Measurements from ENCODE around the gene DNLZ.
A peak's percentile ranks its signal among the peaks of the same experiment; 100 is the strongest.

The DNLZ gene

GRCh38 chr9:136317695-136318094, 45.8 kb downstream of the DNLZ start:
- Histone ChIP-seq H3K27me3 (ENCODE audit: insufficient read depth, insufficient read length) (no peaks in the 10 kb centered on the region), H3K9ac (ENCODE audit: insufficient read length, low read depth) (no peak overlapping the region), H3K36me3 (ENCODE audit: insufficient read depth, insufficient read length, low read length) (no peaks in the 10 kb centered on the region), H3K4me3 (ENCODE audit: insufficient read length, low read depth) (no peak overlapping the region), H3K4me1 (ENCODE audit: insufficient read depth, insufficient read length) (peaks cover 8% of the 10 kb centered on the region), H3K9me3 (ENCODE audit: insufficient read depth, low read length) (peaks cover 21% of the 10 kb centered on the region)
- no peak for TF ChIP-seq YY1 (IDR thresholded peaks at IDR 0.05; ENCODE audit: insufficient read depth, insufficient read length)
- no peak for TF ChIP-seq ZNF274 (IDR thresholded peaks at IDR 0.05; ENCODE audit: low read depth, low read length)
- TF ChIP-seq SUZ12 (IDR thresholded peaks at IDR 0.05; ENCODE audit: extremely low read depth, insufficient read depth, insufficient read length) = no peak
- no peak for DNase-seq (ENCODE audit: low read depth, low spot score)

- H3K9me3 ChIP-seq (ENCODE audit: insufficient read depth, low read length) = peaks cover 21% of the 10 kb centered on the region
- no peaks in the 10 kb centered on the region for H3K36me3 ChIP-seq (ENCODE audit: insufficient read depth, insufficient read length, low read length)
- H3K9ac ChIP-seq (ENCODE audit: insufficient read length, low read depth) = no peak overlapping the region
- H3K27me3 ChIP-seq (ENCODE audit: insufficient read depth, insufficient read length) = no peaks in the 10 kb centered on the region
- no peak for DNase-seq (ENCODE audit: low read depth, low spot score)
- H3K4me1 ChIP-seq (ENCODE audit: insufficient read depth, insufficient read length) = peaks cover 8% of the 10 kb centered on the region
- TF ChIP-seq SUZ12 (IDR thresholded peaks at IDR 0.05; ENCODE audit: extremely low read depth, insufficient read depth, insufficient read length) (no peak), ZNF274 (IDR thresholded peaks at IDR 0.05; ENCODE audit: low read depth, low read length) (no peak)
- H3K4me3 ChIP-seq (ENCODE audit: insufficient read length, low read depth) = no peak overlapping the region
These were observed 46.5 kb downstream of the DNLZ start for GRCh38 chr9:136316896-136317676.

- Histone ChIP-seq H3K9ac (ENCODE audit: insufficient read length, low read depth) (no peak overlapping the region), H3K36me3 (ENCODE audit: insufficient read depth, insufficient read length, low read length) (no peaks in the 10 kb centered on the region), H3K4me1 (ENCODE audit: insufficient read depth, insufficient read length) (peaks cover 10% of the 10 kb centered on the region), H3K27me3 (ENCODE audit: insufficient read depth, insufficient read length) (no peaks in the 10 kb centered on the region), H3K4me3 (ENCODE audit: insufficient read length, low read depth) (no peak overlapping the region), H3K9me3 (ENCODE audit: insufficient read depth, low read length) (peaks cover 21% of the 10 kb centered on the region)
- DNase-seq (ENCODE audit: low read depth, low spot score) = no peak
- TF ChIP-seq SUZ12 (IDR thresholded peaks at IDR 0.05; ENCODE audit: extremely low read depth, insufficient read depth, insufficient read length) (no peak), ZNF274 (IDR thresholded peaks at IDR 0.05; ENCODE audit: low read depth, low read length) (no peak), YY1 (IDR thresholded peaks at IDR 0.05; ENCODE audit: insufficient read depth, insufficient read length) (no peak)
These were observed 47.2 kb downstream of the DNLZ start for GRCh38 chr9:136316271-136316751.

- H3K4me3 ChIP-seq (ENCODE audit: insufficient read length, low read depth) = no peak overlapping the region
- no peak overlapping the region for H3K9ac ChIP-seq (ENCODE audit: insufficient read length, low read depth)
- H3K36me3 ChIP-seq (ENCODE audit: insufficient read depth, insufficient read length, low read length) = no peaks in the 10 kb centered on the region
- TF ChIP-seq SUZ12 (IDR thresholded peaks at IDR 0.05; ENCODE audit: extremely low read depth, insufficient read depth, insufficient read length) = no peak
- TF ChIP-seq YY1 (IDR thresholded peaks at IDR 0.05; ENCODE audit: insufficient read depth, insufficient read length) = no peak
- TF ChIP-seq ZNF274 (IDR thresholded peaks at IDR 0.05; ENCODE audit: low read depth, low read length) = no peak
- DNase-seq (ENCODE audit: low read depth, low spot score) = no peak
- peaks cover 21% of the 10 kb centered on the region for H3K9me3 ChIP-seq (ENCODE audit: insufficient read depth, low read length)
- H3K27me3 ChIP-seq (ENCODE audit: insufficient read depth, insufficient read length) = no peaks in the 10 kb centered on the region
- H3K4me1 ChIP-seq (ENCODE audit: insufficient read depth, insufficient read length) = peaks cover 14% of the 10 kb centered on the region
These were observed 48.6 kb downstream of the DNLZ start for GRCh38 chr9:136314944-136315343.

GRCh38 chr9:136314056-136314416, 49.5 kb downstream of the DNLZ start:
- TF ChIP-seq YY1 (IDR thresholded peaks at IDR 0.05; ENCODE audit: insufficient read depth, insufficient read length) (no peak), SUZ12 (IDR thresholded peaks at IDR 0.05; ENCODE audit: extremely low read depth, insufficient read depth, insufficient read length) (no peak), ZNF274 (IDR thresholded peaks at IDR 0.05; ENCODE audit: low read depth, low read length) (no peak)
- H3K4me3 ChIP-seq (ENCODE audit: insufficient read length, low read depth) = no peak overlapping the region
- H3K9me3 ChIP-seq (ENCODE audit: insufficient read depth, low read length) = peaks cover 21% of the 10 kb centered on the region
- peaks cover 14% of the 10 kb centered on the region for H3K4me1 ChIP-seq (ENCODE audit: insufficient read depth, insufficient read length)
- H3K9ac ChIP-seq (ENCODE audit: insufficient read length, low read depth) = no peak overlapping the region
- no peak for DNase-seq (ENCODE audit: low read depth, low spot score)
- H3K27me3 ChIP-seq (ENCODE audit: insufficient read depth, insufficient read length) = no peaks in the 10 kb centered on the region
- no peaks in the 10 kb centered on the region for H3K36me3 ChIP-seq (ENCODE audit: insufficient read depth, insufficient read length, low read length)

- no peak for DNase-seq (ENCODE audit: low read depth, low spot score)
- Histone ChIP-seq H3K9me3 (ENCODE audit: insufficient read depth, low read length) (peaks cover 21% of the 10 kb centered on the region), H3K4me3 (ENCODE audit: insufficient read length, low read depth) (no peak overlapping the region), H3K36me3 (ENCODE audit: insufficient read depth, insufficient read length, low read length) (no peaks in the 10 kb centered on the region), H3K27me3 (ENCODE audit: insufficient read depth, insufficient read length) (no peaks in the 10 kb centered on the region), H3K4me1 (ENCODE audit: insufficient read depth, insufficient read length) (peaks cover 13% of the 10 kb centered on the region), H3K9ac (ENCODE audit: insufficient read length, low read depth) (peak overlapping the region; percentile 47)
- TF ChIP-seq ZNF274 (IDR thresholded peaks at IDR 0.05; ENCODE audit: low read depth, low read length) = no peak
- TF ChIP-seq YY1 (IDR thresholded peaks at IDR 0.05; ENCODE audit: insufficient read depth, insufficient read length) = no peak
- no peak for TF ChIP-seq SUZ12 (IDR thresholded peaks at IDR 0.05; ENCODE audit: extremely low read depth, insufficient read depth, insufficient read length)
These were observed 50.2 kb downstream of the DNLZ start for GRCh38 chr9:136313111-136314055.

- TF ChIP-seq ZNF274 (IDR thresholded peaks at IDR 0.05; ENCODE audit: low read depth, low read length) (no peak), SUZ12 (IDR thresholded peaks at IDR 0.05; ENCODE audit: extremely low read depth, insufficient read depth, insufficient read length) (no peak), YY1 (IDR thresholded peaks at IDR 0.05; ENCODE audit: insufficient read depth, insufficient read length) (no peak)
- no peaks in the 10 kb centered on the region for H3K27me3 ChIP-seq (ENCODE audit: insufficient read depth, insufficient read length)
- H3K9ac ChIP-seq (ENCODE audit: insufficient read length, low read depth) = no peak overlapping the region
- H3K4me3 ChIP-seq (ENCODE audit: insufficient read length, low read depth) = no peak overlapping the region
- peaks cover 21% of the 10 kb centered on the region for H3K9me3 ChIP-seq (ENCODE audit: insufficient read depth, low read length)
- DNase-seq (ENCODE audit: low read depth, low spot score) = no peak
- H3K36me3 ChIP-seq (ENCODE audit: insufficient read depth, insufficient read length, low read length) = no peaks in the 10 kb centered on the region
- H3K4me1 ChIP-seq (ENCODE audit: insufficient read depth, insufficient read length) = peaks cover 8% of the 10 kb centered on the region
These were observed 51.1 kb downstream of the DNLZ start for GRCh38 chr9:136312436-136312835.
